ENCODE measurements around the gene TRIM44. TPM values are rescaled to one million over a fixed set of nuclear protein-coding genes. Genes with fewer than 3 reads are reported as not detected.

The TRIM44 gene
- total and polyA plus RNA-seq, 10 of the 15 experiments (the other 5 are each of a cell fraction or from before 2014, with no cell fraction given): 6.7 to 93.0 (median 27.6) TPM

DNA sequence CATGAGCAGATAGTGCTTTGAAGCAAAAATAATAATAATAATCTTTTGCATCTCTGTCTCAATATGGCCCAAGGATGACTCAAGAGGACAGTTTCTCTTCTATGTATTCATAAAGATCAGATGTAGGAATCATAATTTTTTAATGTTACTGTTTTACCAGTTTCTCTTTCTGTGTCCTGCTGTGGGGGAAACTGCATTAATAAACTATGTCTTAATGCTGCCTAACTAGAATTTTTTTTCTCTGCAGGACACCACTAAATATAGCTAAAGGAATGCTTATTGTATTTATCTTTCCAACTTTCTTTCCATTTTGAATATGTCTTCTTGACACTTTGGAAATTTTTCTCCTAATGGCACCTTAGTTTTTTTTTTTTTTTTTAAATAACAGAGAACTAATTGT, 37.8 kb upstream of the TRIM44 start:
- Histone ChIP-seq H3K79me2 (ENCODE audit: control insufficient read depth, insufficient read depth, low read length) (peaks cover 2% of the 10 kb centered on the region; the same call in 1 of the 2 replicates), H3K27me3 (replicated peaks in 1 of 2; ENCODE audit: control insufficient read depth in 2 of 2, insufficient read depth in 2 of 2, low read length in 1 of 2) (no peaks in the 10 kb centered on the region; a peak in 1 of 4 replicates), H3K4me2 (ENCODE audit: control insufficient read depth, insufficient read depth) (no peak overlapping the region), H4K20me1 (ENCODE audit: control insufficient read depth, insufficient read depth) (no peaks in the 10 kb centered on the region), H3K27ac (ENCODE audit: control insufficient read depth, insufficient read depth) (no peak overlapping the region), H3K4me1 (ENCODE audit: control insufficient read depth, insufficient read depth, low read length) (peaks cover 3% of the 10 kb centered on the region; the same call in 1 of the 2 replicates), H3K9me3 (replicated peaks; ENCODE audit: control insufficient read depth, insufficient read depth, low read length) (no peaks in the 10 kb centered on the region), H3K4me3 (no peak overlapping the region), H3K9ac (ENCODE audit: control insufficient read depth, insufficient read depth, low read length) (no peak overlapping the region), H2AFZ (ENCODE audit: control insufficient read depth, low read depth, low read length) (no peak overlapping the region), H3K36me3 (ENCODE audit: control insufficient read depth in 2 of 2, insufficient read depth in 2 of 2, low read length in 1 of 2) (no peaks in the 10 kb centered on the region)
- no peak for FAIRE-seq
- RAD21 ChIA-PET (ENCODE audit: unreplicated experiment): interaction anchor here (1.0 kb wide), 1 partner anchor 197 kb away, joined by 4 read pairs; no protein-coding TSS in a partner anchor
- CTCF ChIA-PET: interaction anchor here (0.6 to 1.4 kb wide), 5 partner anchors 9 to 507 kb away, joined by 3 to 5 read pairs (median 3); no protein-coding TSS in a partner anchor
- no TSS peak for BruUV-seq (replicated peaks)
- POLR2A ChIA-PET: no interaction called here
- SMC1A ChIA-PET (ENCODE audit: uncharacterized antibody, unreplicated experiment): interaction anchor here (1.5 to 2.2 kb wide), 3 partner anchors 14 to 197 kb away, joined by 5 to 7 read pairs (median 7); no protein-coding TSS in a partner anchor
- TF ChIP-seq TCF3 (IDR thresholded peaks at IDR 0.05; ENCODE audit: borderline replicate concordance, insufficient read depth, low read depth, low read length): no peak
- no peak for TF ChIP-seq SUPT20H (IDR thresholded peaks at IDR 0.05; ENCODE audit: borderline replicate concordance, control insufficient read depth, low read depth, low read length)
- TF ChIP-seq, protein P1, sequence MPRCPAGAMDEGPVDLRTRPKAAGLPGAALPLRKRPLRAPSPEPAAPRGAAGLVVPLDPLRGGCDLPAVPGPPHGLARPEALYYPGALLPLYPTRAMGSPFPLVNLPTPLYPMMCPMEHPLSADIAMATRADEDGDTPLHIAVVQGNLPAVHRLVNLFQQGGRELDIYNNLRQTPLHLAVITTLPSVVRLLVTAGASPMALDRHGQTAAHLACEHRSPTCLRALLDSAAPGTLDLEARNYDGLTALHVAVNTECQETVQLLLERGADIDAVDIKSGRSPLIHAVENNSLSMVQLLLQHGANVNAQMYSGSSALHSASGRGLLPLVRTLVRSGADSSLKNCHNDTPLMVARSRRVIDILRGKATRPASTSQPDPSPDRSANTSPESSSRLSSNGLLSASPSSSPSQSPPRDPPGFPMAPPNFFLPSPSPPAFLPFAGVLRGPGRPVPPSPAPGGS (IDR thresholded peaks at IDR 0.05; ENCODE audit: borderline replicate concordance, insufficient read depth, low read depth, low read length, poor library complexity, severe bottlenecking): no peak
- in situ Hi-C loops (cut with MboI) (loop anchor here (5.0 kb wide), 1 partner anchor 198 kb away; no protein-coding TSS in a partner anchor), intact Hi-C loops (cut with micrococcal nuclease; ENCODE audit: unreplicated experiment) (no loop called here)
- DNase-seq (ENCODE audit: low read depth, low spot score): no peak
- ATAC-seq: peak; percentile 13; the same call in 2 of the 3 replicates

DNA sequence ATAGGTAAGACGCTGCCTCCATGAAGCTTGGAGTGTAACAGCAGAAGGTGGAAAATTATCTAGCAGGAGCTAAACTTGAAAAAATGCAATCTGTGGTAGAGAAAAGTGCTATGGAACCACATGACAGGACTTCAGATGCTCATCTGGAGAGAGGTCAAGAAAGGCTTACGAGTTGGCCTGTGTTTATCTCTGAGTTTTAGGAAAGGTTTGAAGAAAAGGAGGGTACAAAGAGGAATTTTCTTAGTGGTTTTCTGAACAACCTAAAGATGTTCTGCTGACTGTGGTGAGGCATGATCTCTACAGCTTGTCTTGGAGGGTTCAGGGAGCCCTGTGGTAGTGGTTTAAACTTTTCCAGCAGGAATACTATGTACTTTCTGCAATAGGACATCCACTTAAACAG, 36.1 kb upstream of the TRIM44 start:
- no TSS peak for BruUV-seq (replicated peaks)
- Histone ChIP-seq H3K27ac (ENCODE audit: control insufficient read depth, insufficient read depth) (no peak overlapping the region), H4K20me1 (ENCODE audit: control insufficient read depth, insufficient read depth) (no peaks in the 10 kb centered on the region), H3K9me3 (replicated peaks; ENCODE audit: control insufficient read depth, insufficient read depth, low read length) (no peaks in the 10 kb centered on the region), H3K4me1 (ENCODE audit: control insufficient read depth, insufficient read depth, low read length) (no peaks in the 10 kb centered on the region), H3K79me2 (ENCODE audit: control insufficient read depth, insufficient read depth, low read length) (no peaks in the 10 kb centered on the region), H3K4me3 (no peak overlapping the region), H3K9ac (ENCODE audit: control insufficient read depth, insufficient read depth, low read length) (no peak overlapping the region), H2AFZ (ENCODE audit: control insufficient read depth, low read depth, low read length) (no peak overlapping the region), H3K36me3 (ENCODE audit: control insufficient read depth in 2 of 2, insufficient read depth in 2 of 2, low read length in 1 of 2) (no peaks in the 10 kb centered on the region), H3K27me3 (replicated peaks in 1 of 2; ENCODE audit: control insufficient read depth in 2 of 2, insufficient read depth in 2 of 2, low read length in 1 of 2) (no peaks in the 10 kb centered on the region; a peak in 1 of 4 replicates), H3K4me2 (ENCODE audit: control insufficient read depth, insufficient read depth) (no peak overlapping the region)
- in situ Hi-C loops (cut with MboI): no loop called here
- ChIA-PET RAD21 (ENCODE audit: unreplicated experiment) (interaction anchor here (1.9 kb wide), 1 partner anchor 195 kb away, joined by 6 read pairs; no protein-coding TSS in a partner anchor), POLR2A (no interaction called here), SMC1A (ENCODE audit: uncharacterized antibody, unreplicated experiment) (no interaction called here), CTCF (interaction anchor here (1.6 kb wide), 1 partner anchor 195 kb away, joined by 5 read pairs; no protein-coding TSS in a partner anchor)
- intact Hi-C loops (cut with micrococcal nuclease; ENCODE audit: unreplicated experiment): no loop called here
- 47% methylated on average over 2 of the region's 2 CpGs for WGBS (ENCODE audit: insufficient coverage, insufficient replicate concordance, low lambda C conversion rate, missing lambda C conversion rate)
- FAIRE-seq (no peak), DNase-seq (ENCODE audit: low read depth, low spot score) (no peak), ATAC-seq (no peak)
- TF ChIP-seq, protein P2, sequence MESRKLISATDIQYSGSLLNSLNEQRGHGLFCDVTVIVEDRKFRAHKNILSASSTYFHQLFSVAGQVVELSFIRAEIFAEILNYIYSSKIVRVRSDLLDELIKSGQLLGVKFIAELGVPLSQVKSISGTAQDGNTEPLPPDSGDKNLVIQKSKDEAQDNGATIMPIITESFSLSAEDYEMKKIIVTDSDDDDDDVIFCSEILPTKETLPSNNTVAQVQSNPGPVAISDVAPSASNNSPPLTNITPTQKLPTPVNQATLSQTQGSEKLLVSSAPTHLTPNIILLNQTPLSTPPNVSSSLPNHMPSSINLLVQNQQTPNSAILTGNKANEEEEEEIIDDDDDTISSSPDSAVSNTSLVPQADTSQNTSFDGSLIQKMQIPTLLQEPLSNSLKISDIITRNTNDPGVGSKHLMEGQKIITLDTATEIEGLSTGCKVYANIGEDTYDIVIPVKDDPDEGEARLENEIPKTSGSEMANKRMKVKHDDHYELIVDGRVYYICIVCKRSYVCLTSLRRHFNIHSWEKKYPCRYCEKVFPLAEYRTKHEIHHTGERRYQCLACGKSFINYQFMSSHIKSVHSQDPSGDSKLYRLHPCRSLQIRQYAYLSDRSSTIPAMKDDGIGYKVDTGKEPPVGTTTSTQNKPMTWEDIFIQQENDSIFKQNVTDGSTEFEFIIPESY (IDR thresholded peaks at IDR 0.05): no peak
- TF ChIP-seq POLR2AphosphoS2 (IDR thresholded peaks at IDR 0.05; ENCODE audit: low read depth, low read length): no peak
- TF ChIP-seq RELA (IDR thresholded peaks at IDR 0.05; ENCODE audit: borderline replicate concordance, partially characterized antibody): no peak
- no peak for TF ChIP-seq YY1 (IDR thresholded peaks at IDR 0.05; ENCODE audit: low read depth, low read length)
- TF ChIP-seq, protein P3, sequence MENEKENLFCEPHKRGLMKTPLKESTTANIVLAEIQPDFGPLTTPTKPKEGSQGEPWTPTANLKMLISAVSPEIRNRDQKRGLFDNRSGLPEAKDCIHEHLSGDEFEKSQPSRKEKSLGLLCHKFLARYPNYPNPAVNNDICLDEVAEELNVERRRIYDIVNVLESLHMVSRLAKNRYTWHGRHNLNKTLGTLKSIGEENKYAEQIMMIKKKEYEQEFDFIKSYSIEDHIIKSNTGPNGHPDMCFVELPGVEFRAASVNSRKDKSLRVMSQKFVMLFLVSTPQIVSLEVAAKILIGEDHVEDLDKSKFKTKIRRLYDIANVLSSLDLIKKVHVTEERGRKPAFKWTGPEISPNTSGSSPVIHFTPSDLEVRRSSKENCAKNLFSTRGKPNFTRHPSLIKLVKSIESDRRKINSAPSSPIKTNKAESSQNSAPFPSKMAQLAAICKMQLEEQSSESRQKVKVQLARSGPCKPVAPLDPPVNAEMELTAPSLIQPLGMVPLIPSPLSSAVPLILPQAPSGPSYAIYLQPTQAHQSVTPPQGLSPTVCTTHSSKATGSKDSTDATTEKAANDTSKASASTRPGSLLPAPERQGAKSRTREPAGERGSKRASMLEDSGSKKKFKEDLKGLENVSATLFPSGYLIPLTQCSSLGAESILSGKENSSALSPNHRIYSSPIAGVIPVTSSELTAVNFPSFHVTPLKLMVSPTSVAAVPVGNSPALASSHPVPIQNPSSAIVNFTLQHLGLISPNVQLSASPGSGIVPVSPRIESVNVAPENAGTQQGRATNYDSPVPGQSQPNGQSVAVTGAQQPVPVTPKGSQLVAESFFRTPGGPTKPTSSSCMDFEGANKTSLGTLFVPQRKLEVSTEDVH (IDR thresholded peaks at IDR 0.05; ENCODE audit: low read depth, partially characterized antibody): no peak
